Activated effector memory CD4-positive, alpha-beta T cell treated with Interleukin-2 at 50 U/mL for 16 hours (primary cell): ENCODE measurements around the gene OR4C15.

Experiments used
- DNase-seq: peaks from one replicate; pipeline ENCODE4 v3.0.0-alpha.2; 2020

The OR4C15 gene

DNA sequence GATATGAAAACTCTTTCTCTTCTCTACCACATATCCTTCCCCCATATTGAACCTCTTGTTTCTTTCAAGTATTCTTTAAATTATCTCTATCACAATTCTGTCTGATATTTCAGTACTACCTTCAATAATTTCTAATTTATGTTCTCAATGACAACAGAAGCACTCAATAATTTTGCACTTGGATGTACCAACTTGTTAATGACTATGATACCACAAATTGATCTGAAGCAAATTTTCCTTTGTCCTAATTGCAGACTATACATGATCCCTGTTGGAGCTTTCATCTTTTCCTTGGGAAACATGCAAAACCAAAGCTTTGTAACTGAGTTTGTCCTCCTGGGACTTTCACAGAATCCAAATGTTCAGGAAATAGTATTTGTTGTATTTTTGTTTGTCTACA is at the start of gene OR4C15:
Gene OR4C15, plus strand, starts transcription at position 301 of the 400 bp plus-strand sequence. Its CDS starts 0 bp downstream, at position 301.
- DNase-seq: no peak

DNA sequence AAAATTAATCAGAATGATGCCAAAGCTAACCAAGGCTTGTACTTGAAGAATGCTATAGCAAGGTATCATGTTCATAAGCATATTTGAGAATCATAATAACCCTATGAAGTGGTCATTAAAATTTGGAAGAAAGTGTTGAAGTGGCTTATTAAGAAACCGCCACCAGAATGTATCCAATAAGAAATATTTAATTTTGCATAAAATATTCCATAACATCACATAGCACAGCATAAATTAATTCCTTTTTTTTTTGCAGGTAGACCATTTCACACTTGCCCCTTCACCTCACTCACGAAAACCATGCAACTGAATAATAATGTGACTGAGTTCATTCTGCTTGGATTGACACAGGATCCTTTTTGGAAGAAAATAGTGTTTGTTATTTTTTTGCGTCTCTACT is 17.6 kb downstream of the OR4C15 start, which contains the start of gene OR4C16:
Gene OR4C16, plus strand, starts transcription at position 301 of the 400 bp plus-strand sequence. Its CDS starts 0 bp downstream, at position 301.
- DNase-seq: no peak

DNA sequence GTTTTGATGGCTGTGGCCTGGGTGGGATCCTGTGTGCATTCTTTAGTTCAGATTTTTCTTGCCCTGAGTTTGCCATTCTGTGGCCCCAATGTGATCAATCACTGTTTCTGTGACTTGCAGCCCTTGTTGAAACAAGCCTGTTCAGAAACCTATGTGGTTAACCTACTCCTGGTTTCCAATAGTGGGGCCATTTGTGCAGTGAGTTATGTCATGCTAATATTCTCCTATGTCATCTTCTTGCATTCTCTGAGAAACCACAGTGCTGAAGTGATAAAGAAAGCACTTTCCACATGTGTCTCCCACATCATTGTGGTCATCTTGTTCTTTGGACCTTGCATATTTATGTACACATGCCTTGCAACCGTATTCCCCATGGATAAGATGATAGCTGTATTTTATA is 18.3 kb downstream of the OR4C15 start:
- no peak for DNase-seq
